Stimulated activated CD4-positive, alpha-beta T cell treated with anti-CD3 and anti-CD28 coated beads, Interleukin-2, amount 100 ng/mL, for 4 hours (primary cell): ENCODE data around the gene LRRIQ3.
"Not testable (repeated sequence)": the region's sequence is repeated elsewhere in the genome, so short reads cannot be mapped to it uniquely, and the experiment has no call there.

Source experiments
- DNase-seq: peaks from one replicate; pipeline ENCODE4 v3.0.0-alpha.2; 2020; ENCODE audit warnings: low read depth

The LRRIQ3 gene, protein sequence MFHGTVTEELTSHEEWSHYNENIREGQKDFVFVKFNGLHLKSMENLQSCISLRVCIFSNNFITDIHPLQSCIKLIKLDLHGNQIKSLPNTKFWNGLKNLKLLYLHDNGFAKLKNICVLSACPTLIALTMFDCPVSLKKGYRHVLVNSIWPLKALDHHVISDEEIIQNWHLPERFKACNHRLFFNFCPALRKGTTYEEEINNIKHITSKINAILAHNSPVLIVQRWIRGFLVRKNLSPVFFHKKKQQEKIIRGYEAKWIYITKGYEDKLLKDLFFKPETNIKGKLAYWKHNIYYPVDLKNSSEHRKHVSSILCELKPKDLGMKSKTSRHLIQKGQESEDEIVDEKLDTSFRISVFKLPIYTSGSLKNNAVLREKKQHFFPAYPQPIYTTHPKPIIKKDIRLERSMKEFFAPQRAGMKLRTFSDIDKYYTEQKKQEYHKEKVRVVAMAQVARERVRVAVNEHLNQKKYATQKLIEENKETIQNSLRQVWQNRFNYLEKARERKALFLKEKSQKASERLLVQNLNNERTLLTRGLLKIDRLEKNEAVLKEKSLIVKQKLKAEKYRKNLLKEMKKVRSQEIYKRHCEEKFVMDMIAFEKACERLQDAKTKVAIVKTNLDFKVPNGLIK

DNA sequence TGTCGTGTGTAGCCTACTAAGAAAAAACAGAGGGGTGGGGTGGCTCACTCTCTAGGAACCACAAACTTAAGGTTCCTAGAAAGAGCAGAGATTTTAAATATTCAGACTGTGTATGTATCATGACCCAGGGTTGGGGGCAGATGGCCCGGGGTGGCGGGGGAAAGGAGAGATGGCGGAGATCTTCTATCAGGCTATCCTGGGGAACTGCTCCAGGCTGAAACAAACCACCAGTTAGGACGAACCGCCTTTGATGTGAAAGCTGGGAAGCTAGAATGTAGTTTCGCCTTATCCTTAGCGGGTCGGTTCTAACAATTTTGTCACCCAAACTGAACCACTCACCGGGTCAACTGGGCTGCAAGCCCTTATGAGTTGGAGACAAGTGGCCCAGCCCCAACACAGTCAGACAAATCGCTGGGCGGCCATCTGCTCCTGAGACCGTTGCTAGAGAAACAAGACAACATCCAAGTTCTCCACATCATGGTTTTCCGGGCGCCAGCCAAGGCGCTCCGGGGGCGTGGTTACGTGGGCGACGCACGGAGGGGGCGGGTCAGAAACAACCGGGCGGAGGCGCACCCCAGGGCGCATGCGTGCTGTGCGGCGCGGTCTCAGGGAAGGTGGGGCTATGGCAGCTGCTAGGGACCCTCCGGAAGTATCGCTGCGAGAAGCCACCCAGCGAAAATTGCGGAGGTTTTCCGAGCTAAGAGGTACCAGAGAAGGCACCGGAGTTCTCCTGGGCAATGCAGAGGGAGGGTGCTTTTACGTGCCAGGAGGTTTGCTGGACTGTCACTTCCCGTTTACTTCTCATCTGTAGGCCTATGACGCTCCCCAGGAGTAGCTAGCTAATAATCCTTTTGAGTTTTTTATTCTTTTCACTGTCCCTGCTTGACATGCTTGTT lies at the start of gene LRRIQ3, which contains the start of gene FPGT:
Gene LRRIQ3, minus strand, starts transcription at position 520 of the 896 bp plus-strand sequence. CDS start 14,492 bp downstream, outside the sequence.
Gene FPGT, plus strand, starts transcription at position 586 of the 896 bp plus-strand sequence. Its CDS starts 37 bp downstream, at position 623.
- DNase-seq: peak; percentile 89

GRCh38 chr1:74246315-74246714 lies 48.3 kb upstream of the LRRIQ3 start:
- DNase-seq: no peak

DNA sequence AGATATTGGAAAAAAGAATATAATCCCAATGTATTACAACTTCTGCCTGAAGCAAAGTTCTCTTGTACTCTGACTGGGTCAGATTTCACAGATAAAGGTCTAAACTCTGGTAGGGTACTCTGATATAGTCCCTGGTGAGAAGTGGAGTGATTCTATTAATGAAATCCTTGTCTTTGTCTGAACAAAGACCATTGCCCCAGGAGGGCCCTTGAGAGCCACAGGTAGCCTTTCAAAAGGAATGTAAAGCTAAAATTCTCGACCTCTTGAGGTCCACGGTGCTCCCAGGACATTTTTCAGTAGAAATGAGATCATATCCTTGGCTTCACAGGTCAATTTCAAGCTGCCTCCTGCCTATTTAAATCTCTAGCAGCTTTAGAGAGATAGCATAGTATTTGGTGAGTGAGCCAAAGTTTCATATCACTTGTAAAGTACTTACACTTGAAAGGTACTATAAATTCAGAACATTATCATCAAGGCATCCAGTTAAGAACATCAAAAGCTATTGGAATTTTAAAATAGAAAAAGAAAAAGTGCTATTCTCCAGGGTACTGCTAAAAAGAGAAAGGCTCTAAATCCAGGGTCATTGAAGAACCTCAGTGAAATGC lies 47.3 kb upstream of the LRRIQ3 start:
- no peak for DNase-seq

GRCh38 chr1:74237787-74238186 lies 39.8 kb upstream of the LRRIQ3 start:
- no peak for DNase-seq

GRCh38 chr1:74237035-74237434 lies 39.1 kb upstream of the LRRIQ3 start:
- no peak for DNase-seq

DNA sequence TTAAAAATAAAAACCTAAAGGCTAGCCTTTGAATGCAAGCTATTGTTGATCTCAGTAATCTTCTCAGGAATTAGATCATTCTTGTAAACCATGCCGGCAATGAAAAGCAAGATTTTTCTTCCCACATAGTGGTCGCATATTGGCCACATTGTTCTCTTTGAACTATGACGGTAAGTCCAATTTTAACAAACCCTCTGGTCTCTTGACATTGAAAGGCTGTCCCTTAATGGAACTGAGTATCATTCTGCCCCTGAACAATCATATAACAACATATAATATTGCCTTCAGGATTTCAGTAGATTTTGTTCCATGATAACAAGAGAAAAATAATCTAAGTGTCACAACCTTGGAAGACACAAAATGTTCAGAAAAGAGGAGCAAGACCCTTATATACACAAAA lies 38.5 kb upstream of the LRRIQ3 start:
- no peak for DNase-seq

- no peak for DNase-seq
Measured at GRCh38 chr1:74235153-74235552, 37.2 kb upstream of the LRRIQ3 start, which contains the start of gene TNNI3K. TNNI3K (plus strand) TSS chr1:74235387; CDS start chr1:74235452, 65 bp downstream.

GRCh38 chr1:74223453-74223852 lies 25.5 kb upstream of the LRRIQ3 start:
- DNase-seq: no peak

DNA sequence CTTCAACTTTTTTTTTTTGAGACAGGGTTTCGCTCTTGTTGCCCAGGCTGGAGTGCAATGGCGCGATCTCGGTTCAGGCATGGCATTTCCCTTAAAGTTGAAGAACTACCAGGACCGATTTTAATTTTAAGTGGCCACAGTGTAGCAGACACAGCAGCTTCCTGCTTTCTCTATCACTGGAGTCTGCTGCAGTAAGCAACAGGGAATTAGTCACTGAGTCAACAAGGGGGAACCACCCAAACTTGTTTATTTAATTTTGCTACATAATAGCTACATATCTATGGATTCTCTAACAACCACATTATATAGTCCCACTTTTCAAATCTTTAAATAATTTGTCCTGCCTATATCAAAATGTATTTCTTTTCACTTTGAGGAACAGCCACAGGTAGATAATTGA lies 24.7 kb upstream of the LRRIQ3 start:
- no peak for DNase-seq

- DNase-seq: no peak
Measured at GRCh38 chr1:74215229-74215628, 17.3 kb upstream of the LRRIQ3 start.

DNA sequence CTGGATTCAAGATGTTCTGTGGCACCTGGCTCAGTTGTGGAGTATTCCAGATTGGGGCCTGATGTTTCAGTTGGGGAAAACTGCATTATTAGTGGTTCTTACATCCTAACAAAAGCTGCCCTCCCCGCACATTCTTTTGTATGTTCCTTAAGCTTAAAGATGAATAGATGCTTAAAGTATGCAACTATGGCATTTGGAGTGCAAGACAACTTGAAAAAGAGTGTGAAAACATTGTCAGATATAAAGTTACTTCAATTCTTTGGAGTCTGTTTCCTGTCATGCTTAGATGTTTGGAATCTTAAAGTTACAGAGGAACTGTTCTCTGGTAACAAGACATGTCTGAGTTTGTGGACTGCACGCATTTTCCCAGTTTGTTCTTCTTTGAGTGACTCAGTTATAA lies 7.3 kb upstream of the LRRIQ3 start:
- DNase-seq: no peak

DNA sequence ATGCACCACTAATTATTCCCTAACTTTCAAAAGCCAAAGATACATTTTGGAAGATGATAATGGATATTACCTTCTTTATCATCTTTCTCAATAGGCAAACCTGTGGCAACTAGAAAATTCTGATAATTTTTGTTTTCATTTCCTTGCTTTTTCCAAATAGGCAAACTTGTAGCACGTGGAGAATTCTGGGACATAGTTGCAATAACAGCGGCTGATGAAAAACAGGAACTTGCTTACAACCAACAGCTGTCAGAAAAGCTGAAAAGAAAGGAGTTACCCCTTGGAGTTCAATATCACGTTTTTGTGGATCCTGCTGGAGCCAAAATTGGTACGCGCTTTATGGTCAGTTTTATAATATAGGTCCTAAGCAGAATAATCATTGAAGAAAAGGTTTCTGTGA lies 1.5 kb upstream of the LRRIQ3 start:
- DNase-seq: no peak

DNA sequence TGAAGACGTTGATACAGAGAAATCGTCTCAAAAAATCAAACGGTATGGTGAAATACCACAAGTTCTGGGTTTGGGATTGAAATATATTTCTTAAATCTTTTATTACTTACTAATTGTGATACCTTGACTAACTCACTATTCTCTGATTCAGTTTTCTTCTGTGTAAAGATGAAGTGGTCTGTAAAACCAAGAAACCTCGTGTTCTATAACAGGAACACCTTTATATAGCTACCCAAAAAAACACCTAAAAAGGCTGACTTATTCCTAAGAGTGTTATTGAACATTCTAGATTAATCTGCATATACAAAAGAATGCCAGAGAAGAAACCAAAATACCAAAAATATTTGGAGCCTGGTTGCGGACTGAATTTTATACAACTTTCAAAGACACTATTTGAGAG lies 721 bp downstream of the LRRIQ3 start:
- no peak for DNase-seq

- no peak for DNase-seq
Measured at GRCh38 chr1:74195339-74195738, 2.6 kb downstream of the LRRIQ3 start.

DNA sequence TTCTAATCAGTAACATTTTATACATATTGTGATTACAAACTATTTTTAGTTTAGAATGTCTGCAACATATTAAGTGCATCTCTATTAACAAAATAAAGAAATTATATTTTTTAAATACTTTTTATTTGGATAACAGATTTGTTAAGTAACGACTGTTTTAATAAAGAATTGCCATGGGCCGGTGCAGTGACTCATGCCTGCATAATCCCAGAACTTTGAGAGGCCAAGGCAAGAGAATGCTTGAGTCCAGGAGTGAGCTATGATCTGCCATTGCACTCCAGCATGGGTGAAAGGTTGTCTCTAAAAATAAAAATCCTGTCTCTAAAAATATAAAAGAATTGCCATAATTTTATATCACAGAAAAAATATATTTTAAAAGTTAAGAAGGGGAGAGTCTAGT lies 4.1 kb downstream of the LRRIQ3 start:
- no peak for DNase-seq

DNA sequence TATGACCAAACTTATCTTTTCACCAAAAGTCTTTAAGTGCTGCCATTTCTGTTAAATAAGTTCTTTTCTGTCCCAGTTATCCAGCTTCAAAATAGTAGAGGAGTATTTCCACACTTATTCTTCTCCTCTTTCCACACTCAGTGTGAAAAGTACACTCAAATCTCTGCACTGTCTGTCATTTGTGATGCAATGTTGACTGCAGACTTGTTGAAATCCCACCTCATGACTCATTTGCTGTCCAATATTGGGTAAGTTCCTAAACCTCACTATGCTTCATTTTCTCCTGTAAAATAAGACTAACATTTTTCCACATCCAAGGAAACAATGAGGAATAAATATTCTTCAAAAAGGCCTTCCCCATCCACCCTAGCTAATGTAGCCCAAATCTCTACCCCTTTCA lies 17.5 kb downstream of the LRRIQ3 start:
- no peak for DNase-seq

DNA sequence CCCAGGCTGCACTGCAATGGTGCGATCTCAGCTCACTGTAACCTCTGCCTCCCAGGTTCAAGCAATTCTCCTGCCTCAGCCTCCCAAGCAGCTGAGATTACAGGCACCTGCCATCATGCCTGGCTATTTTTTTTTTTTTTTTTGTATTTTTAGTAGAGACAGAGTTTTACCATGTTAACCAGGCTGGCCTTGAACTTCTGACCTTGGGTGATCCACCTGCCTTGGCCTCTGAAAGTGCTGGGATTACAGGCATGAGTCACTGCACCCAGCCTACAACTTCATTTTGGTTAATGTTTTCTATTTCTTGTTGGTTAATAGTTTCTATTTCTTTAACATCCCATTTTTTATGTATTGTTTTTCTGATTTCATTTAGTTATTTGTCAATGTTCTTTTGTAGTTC lies 23.6 kb downstream of the LRRIQ3 start:
- not testable (repeated sequence) for DNase-seq

- no peak for DNase-seq
Measured at GRCh38 chr1:74162333-74162732, 35.6 kb downstream of the LRRIQ3 start.

- no peak for DNase-seq
Measured at GRCh38 chr1:74161497-74161896, 36.5 kb downstream of the LRRIQ3 start.

DNA sequence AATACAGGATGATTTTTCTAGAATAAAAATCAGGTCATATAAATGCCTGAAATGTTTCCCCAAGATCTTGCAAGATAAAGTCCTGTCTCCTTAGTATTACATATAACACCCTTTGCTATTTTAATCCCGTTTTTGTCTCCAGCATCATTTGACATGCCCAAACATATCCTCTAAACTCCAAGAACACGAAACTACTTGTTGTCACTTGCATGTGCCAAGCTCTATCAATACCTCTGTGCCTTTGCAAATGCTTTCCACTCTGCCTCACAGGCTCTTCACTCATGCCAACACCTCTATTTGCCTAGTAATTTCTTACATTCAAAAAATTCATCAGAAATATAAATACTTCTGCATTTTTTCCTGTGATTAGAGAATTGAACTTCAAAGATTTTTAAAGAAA lies 37.9 kb downstream of the LRRIQ3 start:
- no peak for DNase-seq

- DNase-seq: no peak
Measured at GRCh38 chr1:74145086-74145485, 52.9 kb downstream of the LRRIQ3 start.

- not testable (repeated sequence) for DNase-seq
Measured at GRCh38 chr1:74117370-74117769, 80.6 kb downstream of the LRRIQ3 start.
